HG03565 (cell line): ENCODE data around the gene BAX.

ENCODE experiments used
- ATAC-seq: cut with Tn5 transposase; IDR thresholded peaks from one replicate; pipeline ENCODE4 v1.9.1; 2021; ENCODE audit warnings: mild to moderate bottlenecking, moderate library complexity; ENCODE audit not compliant: unreplicated experiment

Gene BAX

DNA sequence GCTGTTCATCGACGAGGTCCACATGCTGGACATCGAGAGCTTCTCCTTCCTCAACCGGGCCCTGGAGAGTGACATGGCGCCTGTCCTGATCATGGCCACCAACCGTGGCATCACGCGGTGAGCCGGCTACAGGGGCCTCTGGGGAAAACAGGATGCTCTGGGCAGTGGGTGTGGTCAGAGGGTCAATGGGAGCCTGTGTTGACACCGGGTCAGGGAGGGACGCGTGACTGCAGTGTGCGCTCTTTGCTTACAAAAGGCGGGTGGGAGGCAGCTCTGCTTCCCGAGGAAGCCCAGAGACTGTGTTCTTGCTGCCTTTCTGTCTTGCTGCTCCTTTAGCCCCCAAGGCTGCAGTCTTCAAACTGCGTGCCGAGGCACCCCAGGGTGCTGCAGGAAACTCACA lies 56.5 kb downstream of the BAX start:
- ATAC-seq, result no peak
